ENCODE measurements around the gene ITGA6. TPM values are rescaled to one million over a fixed set of nuclear protein-coding genes. Genes with fewer than 3 reads are reported as not detected.

Gene ITGA6
- total and polyA plus RNA-seq, 2 experiments from 2014 or later: 16.7 to 64.8 TPM

- H2AFZ ChIP-seq: no peak overlapping the region
- no peak overlapping the region for H3K4me2 ChIP-seq
- no peaks in the 10 kb centered on the region for H3K36me3 ChIP-seq (replicated peaks; ENCODE audit: insufficient read depth, low read depth)
- WGBS (ENCODE audit: low lambda C conversion rate, missing lambda C conversion rate): 86% methylated on average over 11 of the region's 11 CpGs
- H3K4me1 ChIP-seq (ENCODE audit: insufficient read depth): no peaks in the 10 kb centered on the region
- no peaks in the 10 kb centered on the region for H3K9me3 ChIP-seq (ENCODE audit: low read depth)
- H3K27me3 ChIP-seq: no peaks in the 10 kb centered on the region
- H3K27ac ChIP-seq: no peak overlapping the region
- no peaks in the 10 kb centered on the region for H3K79me2 ChIP-seq
- H4K20me1 ChIP-seq (ENCODE audit: insufficient read depth, poor library complexity, severe bottlenecking): no peaks in the 10 kb centered on the region
- no peak overlapping the region for H3K4me3 ChIP-seq
- no peaks in the 10 kb centered on the region for H3K9me2 ChIP-seq (replicated peaks; ENCODE audit: insufficient read depth)
- TF ChIP-seq EZH2phosphoT487 (IDR thresholded peaks at IDR 0.05; ENCODE audit: low read depth, severe bottlenecking, unreplicated experiment) (no peak), EZH2 (IDR thresholded peaks at IDR 0.05; ENCODE audit: borderline replicate concordance) (no peak), CTCF (IDR thresholded peaks at IDR 0.05; ENCODE audit: poor library complexity) (no peak)
- DNase-seq (ENCODE audit: low spot score): no peak
These were observed 43.9 kb downstream of the ITGA6 start for GRCh38 chr2:172470958-172471922.

DNA sequence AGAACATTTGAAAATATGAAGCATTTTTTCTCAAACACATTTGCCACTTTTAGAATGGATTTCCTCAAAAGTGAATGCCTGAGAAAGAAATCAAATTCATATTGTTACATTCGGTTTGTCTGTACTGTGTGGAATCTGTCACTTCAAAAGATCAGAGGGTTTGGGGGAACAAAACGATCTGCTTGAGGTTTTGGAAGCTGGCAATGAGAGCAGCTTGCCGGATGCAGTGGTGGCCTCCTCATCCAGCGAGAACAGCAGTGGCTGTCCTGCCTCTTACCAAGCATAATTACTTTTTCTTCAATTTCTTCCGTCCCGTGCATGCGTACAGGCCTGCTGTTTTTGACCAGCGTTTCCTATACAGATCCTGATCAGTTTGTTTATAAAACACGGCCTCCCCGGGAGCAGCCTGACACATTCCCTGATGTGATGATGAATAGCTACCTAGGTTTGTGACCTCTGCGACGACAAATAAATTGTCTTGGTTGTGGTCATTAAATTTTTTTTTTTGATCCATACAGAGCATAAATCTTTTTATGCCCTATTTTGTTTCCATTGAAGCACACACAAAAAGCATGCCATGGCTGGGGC, 45.2 kb downstream of the ITGA6 start:
- no peaks in the 10 kb centered on the region for H3K27me3 ChIP-seq
- TF ChIP-seq EZH2 (IDR thresholded peaks at IDR 0.05; ENCODE audit: borderline replicate concordance): no peak
- TF ChIP-seq EZH2phosphoT487 (IDR thresholded peaks at IDR 0.05; ENCODE audit: low read depth, severe bottlenecking, unreplicated experiment): no peak
- no peak for TF ChIP-seq CTCF (IDR thresholded peaks at IDR 0.05; ENCODE audit: poor library complexity)
- no peak for DNase-seq (ENCODE audit: low spot score)
- no peaks in the 10 kb centered on the region for H4K20me1 ChIP-seq (ENCODE audit: insufficient read depth, poor library complexity, severe bottlenecking)
- H3K4me2 ChIP-seq: no peak overlapping the region
- no peak overlapping the region for H2AFZ ChIP-seq
- no peaks in the 10 kb centered on the region for H3K79me2 ChIP-seq
- H3K9me3 ChIP-seq (ENCODE audit: low read depth): no peaks in the 10 kb centered on the region
- WGBS (ENCODE audit: low lambda C conversion rate, missing lambda C conversion rate): 75% methylated on average over 12 of the region's 12 CpGs
- no peaks in the 10 kb centered on the region for H3K4me1 ChIP-seq (ENCODE audit: insufficient read depth)
- no peak overlapping the region for H3K4me3 ChIP-seq
- H3K27ac ChIP-seq: no peak overlapping the region
- H3K9me2 ChIP-seq (replicated peaks; ENCODE audit: insufficient read depth): no peaks in the 10 kb centered on the region
- H3K36me3 ChIP-seq (replicated peaks; ENCODE audit: insufficient read depth, low read depth): no peaks in the 10 kb centered on the region

GRCh38 chr2:172473167-172473566, 45.8 kb downstream of the ITGA6 start:
- no peaks in the 10 kb centered on the region for H3K79me2 ChIP-seq
- no peaks in the 10 kb centered on the region for H3K36me3 ChIP-seq (replicated peaks; ENCODE audit: insufficient read depth, low read depth)
- no peak overlapping the region for H3K4me3 ChIP-seq
- no peaks in the 10 kb centered on the region for H3K4me1 ChIP-seq (ENCODE audit: insufficient read depth)
- H2AFZ ChIP-seq: no peak overlapping the region
- H3K27ac ChIP-seq: no peak overlapping the region
- TF ChIP-seq CTCF (IDR thresholded peaks at IDR 0.05; ENCODE audit: poor library complexity): no peak
- TF ChIP-seq EZH2 (IDR thresholded peaks at IDR 0.05; ENCODE audit: borderline replicate concordance): no peak
- no peak for TF ChIP-seq EZH2phosphoT487 (IDR thresholded peaks at IDR 0.05; ENCODE audit: low read depth, severe bottlenecking, unreplicated experiment)
- H4K20me1 ChIP-seq (ENCODE audit: insufficient read depth, poor library complexity, severe bottlenecking): no peaks in the 10 kb centered on the region
- no peak overlapping the region for H3K4me2 ChIP-seq
- no peak for DNase-seq (ENCODE audit: low spot score)
- no peaks in the 10 kb centered on the region for H3K9me3 ChIP-seq (ENCODE audit: low read depth)
- H3K9me2 ChIP-seq (replicated peaks; ENCODE audit: insufficient read depth): no peaks in the 10 kb centered on the region
- no peaks in the 10 kb centered on the region for H3K27me3 ChIP-seq
